ENCODE data around the gene LMAN1. TPM values are rescaled to one million over a fixed set of nuclear protein-coding genes. Genes with fewer than 3 reads are reported as not detected.

The LMAN1 gene
- total and polyA plus RNA-seq, 10 of the 15 experiments (the other 5 are each of a cell fraction or from before 2014, with no cell fraction given): 15.0 to 78.9 (median 67.5) TPM

GRCh38 chr18:59278793-59279192 lies 80.3 kb downstream of the LMAN1 start (continued):
- TF ChIP-seq MXI1 (IDR thresholded peaks at IDR 0.05; ENCODE audit: low read depth, low read length): no peak
- no peak for TF ChIP-seq CBX3 (IDR thresholded peaks at IDR 0.05; ENCODE audit: borderline replicate concordance, low read depth)
- TF ChIP-seq HCFC1 (IDR thresholded peaks at IDR 0.05; ENCODE audit: low read length): no peak

Other genes with a start within 250 kb of the LMAN1 start
- gene SEC11C, start 219.4 kb downstream of the LMAN1 start, total RNA-seq (2014; rRNA removed): 125 and 144 TPM in 2 replicates
- gene SEC11C, start 219.4 kb downstream of the LMAN1 start, total RNA-seq (2014; rRNA removed; fragmentation: Illumina TruSeq; extraction: Trizol): 233 and 253 TPM in 2 replicates
- gene SEC11C, start 219.4 kb downstream of the LMAN1 start, total RNA-seq (2021): 124 and 125 TPM in 2 replicates
- 165 and 279 TPM in 2 replicates for gene SEC11C, start 219.4 kb downstream of the LMAN1 start, polyA plus RNA-seq (2011; rRNA removed)
- gene SEC11C, start 219.4 kb downstream of the LMAN1 start, polyA plus RNA-seq (2014; fragmentation: Illumina TruSeq; extraction: Trizol): 180 and 183 TPM in 2 replicates
- 100 to 1,000 TPM; 213 to 304 TPM for gene SEC11C, start 219.4 kb downstream of the LMAN1 start, polyA plus RNA-seq (2014; fragmentation: Nextera tagmentation; extraction: Ambion mirVana)
- 189 and 210 TPM in 2 replicates for gene SEC11C, start 219.4 kb downstream of the LMAN1 start, polyA plus RNA-seq (2014; rRNA removed)
- 100 to 1,000 TPM; 606 to 649 TPM for gene SEC11C, start 219.4 kb downstream of the LMAN1 start, polyA plus RNA-seq (2016; fragmentation: Nextera tagmentation; extraction: Ambion mirVana)
- not detected in 2 replicates for gene GRP, start 139.1 kb downstream of the LMAN1 start, total RNA-seq (2014; rRNA removed)
- gene GRP, start 139.1 kb downstream of the LMAN1 start, total RNA-seq (2014; rRNA removed; fragmentation: Illumina TruSeq; extraction: Trizol): not detected in 2 replicates
- not detected in 2 replicates for gene GRP, start 139.1 kb downstream of the LMAN1 start, total RNA-seq (2021)
- not detected in 2 replicates for gene GRP, start 139.1 kb downstream of the LMAN1 start, polyA plus RNA-seq (2011; rRNA removed)
- gene GRP, start 139.1 kb downstream of the LMAN1 start, polyA plus RNA-seq (2014; fragmentation: Illumina TruSeq; extraction: Trizol): not detected in 2 replicates
- gene GRP, start 139.1 kb downstream of the LMAN1 start, polyA plus RNA-seq (2014; fragmentation: Nextera tagmentation; extraction: Ambion mirVana): not detected
- not detected in 2 replicates for gene GRP, start 139.1 kb downstream of the LMAN1 start, polyA plus RNA-seq (2014; rRNA removed)
- gene GRP, start 139.1 kb downstream of the LMAN1 start, polyA plus RNA-seq (2016; fragmentation: Nextera tagmentation; extraction: Ambion mirVana): not detected
- gene RAX, start 85.8 kb downstream of the LMAN1 start, total RNA-seq (2014; rRNA removed): not detected in 2 replicates
- gene RAX, start 85.8 kb downstream of the LMAN1 start, total RNA-seq (2014; rRNA removed; fragmentation: Illumina TruSeq; extraction: Trizol): not detected in 2 replicates
- gene RAX, start 85.8 kb downstream of the LMAN1 start, total RNA-seq (2021): not detected in 2 replicates
- not detected in 2 replicates for gene RAX, start 85.8 kb downstream of the LMAN1 start, polyA plus RNA-seq (2011; rRNA removed)
- not detected in 2 replicates for gene RAX, start 85.8 kb downstream of the LMAN1 start, polyA plus RNA-seq (2014; fragmentation: Illumina TruSeq; extraction: Trizol)
- gene RAX, start 85.8 kb downstream of the LMAN1 start, polyA plus RNA-seq (2014; fragmentation: Nextera tagmentation; extraction: Ambion mirVana): not detected
- not detected in 2 replicates for gene RAX, start 85.8 kb downstream of the LMAN1 start, polyA plus RNA-seq (2014; rRNA removed)
- not detected for gene RAX, start 85.8 kb downstream of the LMAN1 start, polyA plus RNA-seq (2016; fragmentation: Nextera tagmentation; extraction: Ambion mirVana)
- gene CPLX4, start 40.6 kb downstream of the LMAN1 start, total RNA-seq (2014; rRNA removed): not detected in 2 replicates
- gene CPLX4, start 40.6 kb downstream of the LMAN1 start, total RNA-seq (2014; rRNA removed; fragmentation: Illumina TruSeq; extraction: Trizol): not detected in 2 replicates
- gene CPLX4, start 40.6 kb downstream of the LMAN1 start, total RNA-seq (2021): not detected in 2 replicates
- not detected in 2 replicates for gene CPLX4, start 40.6 kb downstream of the LMAN1 start, polyA plus RNA-seq (2011; rRNA removed)
- not detected in 2 replicates for gene CPLX4, start 40.6 kb downstream of the LMAN1 start, polyA plus RNA-seq (2014; fragmentation: Illumina TruSeq; extraction: Trizol)
- gene CPLX4, start 40.6 kb downstream of the LMAN1 start, polyA plus RNA-seq (2014; fragmentation: Nextera tagmentation; extraction: Ambion mirVana): not detected
- not detected in 2 replicates for gene CPLX4, start 40.6 kb downstream of the LMAN1 start, polyA plus RNA-seq (2014; rRNA removed)
- gene CPLX4, start 40.6 kb downstream of the LMAN1 start, polyA plus RNA-seq (2016; fragmentation: Nextera tagmentation; extraction: Ambion mirVana): not detected

All from GM12878 (cell line).